Motor neuron (in vitro differentiated cells): ENCODE results near the gene DKK2. TPM values are rescaled to one million over a fixed set of nuclear protein-coding genes. Genes with fewer than 3 reads are reported as not detected.

ENCODE experiments used
- ATAC-seq, 8 experiments: fragments of 200-7000 bp; cut with Tn5 transposase; replicated peaks in 6 of 8; 2 replicates each; pipeline ENCODE4 v1.8.0; 2021; ENCODE audit warnings: mild to moderate bottlenecking in 8 of 8, moderate library complexity in 8 of 8
- H3K27ac ChIP-seq, 2 donors: fragments of 250-450 bp; sonication (Bioruptor Pico); 2 replicates each; pipeline ENCODE4 v1.9.0; 2021; ENCODE audit warnings: antibody characterized with exemption in 2 of 2, mild to moderate bottlenecking in 2 of 2, moderate library complexity in 1 of 2
- H3K4me1 ChIP-seq, 2 donors: fragments of 250-450 bp; sonication (Bioruptor Pico); replicated peaks in 1 of 2; 2 replicates each; pipeline ENCODE4 v1.6.1; 2021; ENCODE audit warnings: antibody characterized with exemption in 2 of 2, mild to moderate bottlenecking in 2 of 2, moderate library complexity in 1 of 2
- H3K4me3 ChIP-seq, 5 donors: fragments of 250-450 bp; sonication (Bioruptor Pico); 2 replicates each; pipeline ENCODE4 v1.9.0; 2021; ENCODE audit warnings: antibody characterized with exemption in 5 of 5, mild to moderate bottlenecking in 5 of 5, moderate library complexity in 4 of 5
- WGBS, 10 experiments: fragments of 450-650 bp; shearing (Covaris generic); methylation state at CpG; one replicate each; pipeline ENCODE4 v1.0.0; 2022; 5-methylcytosine and 5-hydroxymethylcytosine counted together
- in situ Hi-C, 9 experiments: fragments of 400-800 bp; cut with MboI; loops; one replicate each; pipeline ENCODE4 v1.15.0; 2021; ENCODE audit warnings: low sequenced_read_pairs in 9 of 9, low pct_unique_long_range_greater_than_20kb in 2 of 9; ENCODE audit not compliant: unreplicated experiment in 9 of 9
- total RNA-seq, 8 experiments: library from RNA; unstranded; fragments of 300-600 nt; gene quantifications; 2 replicates each; pipeline versions ENCODE4 v1.2.3 to v1.2.4, GENCODE V29; 2022

Gene DKK2
- total RNA-seq, 8 experiments from 2014 or later: 0.09 to 12.0 (median 0.54) TPM

DNA sequence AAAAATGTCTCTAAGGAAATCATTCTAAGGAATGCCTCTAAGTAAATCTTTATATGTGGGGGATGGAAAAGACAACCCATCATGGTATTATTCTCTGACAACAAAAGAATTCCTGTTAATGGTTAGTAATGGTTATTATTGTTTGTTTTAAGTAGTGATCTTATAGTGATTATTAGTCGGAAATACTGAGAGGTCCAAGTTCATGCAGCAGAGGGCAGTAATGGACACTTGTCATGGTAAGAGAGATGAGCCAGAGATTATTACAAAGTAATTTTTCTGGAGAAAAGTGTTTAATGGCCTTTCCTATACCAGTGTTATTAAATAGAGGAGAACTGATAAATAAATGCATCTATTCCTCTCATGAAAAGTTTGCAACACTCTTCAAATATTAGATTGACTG lies 8.1 kb upstream of the DKK2 start:
- no peak for ATAC-seq
- in situ Hi-C loops: no loop called here
- WGBS, 10 experiments: 50 to 86% (median 71%) methylated on average over 1 of the region's 1 CpG; no CpG with 5 or more reads in 3 of the 10 experiments
- Histone ChIP-seq H3K27ac (no peak overlapping the region), H3K4me3 (no peak overlapping the region), H3K4me1 (no peaks in the 10 kb centered on the region)

- Histone ChIP-seq H3K27ac (no peak overlapping the region), H3K4me1 (peaks cover 3 to 4% of the 10 kb centered on the region in 2 donors), H3K4me3 (peak overlapping the region; percentile 28 to 58 (median 41))
- WGBS, 10 experiments: 0 to 20% (median 3%) methylated on average over 1 to 14 of the region's 19 CpGs; no CpG with 5 or more reads in 2 of the 10 experiments
- peak; percentile 43 to 61 (median 54) for ATAC-seq
- in situ Hi-C loops: no loop called here
These were observed 1.1 kb upstream of the DKK2 start for GRCh38 chr4:107037199-107037584.

- Histone ChIP-seq H3K27ac (no peak overlapping the region), H3K4me1 (peaks cover 3 to 4% of the 10 kb centered on the region in 2 donors), H3K4me3 (peak overlapping the region; percentile 28 to 58 (median 41))
- peak in 7 of 8 experiments; percentile 2 to 19 (median 9) for ATAC-seq
- WGBS, 10 experiments: 0 to 20% (median 2%) methylated on average over 2 to 10 of the region's 19 CpGs; no CpG with 5 or more reads in 3 of the 10 experiments
- in situ Hi-C loops: no loop called here
These were observed 578 bp upstream of the DKK2 start for GRCh38 chr4:107036584-107037198.

DNA sequence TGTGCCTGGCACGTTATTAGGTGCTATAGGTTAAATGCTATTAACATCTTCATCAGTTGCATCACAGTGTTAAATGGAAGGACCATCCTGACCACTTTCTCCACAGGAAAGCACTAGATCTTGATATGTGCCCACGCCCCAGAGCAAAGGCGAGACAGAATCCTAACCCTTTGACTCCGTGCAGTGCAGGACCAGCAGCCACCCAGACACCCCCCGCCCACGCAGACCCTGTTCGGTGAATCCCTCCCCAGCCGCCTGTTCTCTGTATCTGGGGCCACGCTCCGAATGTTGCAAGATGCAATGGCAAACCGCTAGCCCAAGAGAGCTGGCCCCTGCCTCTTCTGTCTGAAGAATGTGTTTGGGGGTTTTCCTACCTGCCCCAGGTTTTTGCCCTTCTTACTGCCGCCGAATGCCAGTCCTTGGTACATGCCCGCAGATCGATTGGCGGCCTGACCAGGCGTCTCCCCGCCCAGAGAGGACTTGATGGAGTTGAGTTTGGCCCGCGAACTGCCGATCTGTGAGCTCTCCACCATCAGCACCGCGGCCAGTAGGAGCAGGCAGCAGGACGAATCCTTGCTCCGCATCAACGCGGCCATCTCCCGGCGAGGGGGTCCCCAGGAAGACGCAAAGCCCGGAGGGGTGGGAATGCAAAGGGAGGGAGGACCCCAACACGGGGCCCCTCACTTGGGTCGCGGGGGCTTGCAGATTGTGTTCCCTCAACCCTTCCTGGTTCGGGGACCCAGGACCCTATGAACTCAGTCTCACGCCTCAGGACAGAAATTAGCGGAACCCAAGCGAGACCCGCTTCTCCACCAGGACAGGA lies 906 bp downstream of the DKK2 start:
- H3K4me1 ChIP-seq: peaks cover 3 to 4% of the 10 kb centered on the region in 2 donors
- WGBS, 10 experiments: 0 to 10% (median 0%) methylated on average over 1 to 5 of the region's 39 CpGs; no CpG with 5 or more reads in 2 of the 10 experiments
- H3K4me3 ChIP-seq: peak overlapping the region; percentile 28 to 58 (median 41)
- no peak overlapping the region for H3K27ac ChIP-seq
- peak; percentile 17 to 33 (median 23) for ATAC-seq
- in situ Hi-C loops: no loop called here

DNA sequence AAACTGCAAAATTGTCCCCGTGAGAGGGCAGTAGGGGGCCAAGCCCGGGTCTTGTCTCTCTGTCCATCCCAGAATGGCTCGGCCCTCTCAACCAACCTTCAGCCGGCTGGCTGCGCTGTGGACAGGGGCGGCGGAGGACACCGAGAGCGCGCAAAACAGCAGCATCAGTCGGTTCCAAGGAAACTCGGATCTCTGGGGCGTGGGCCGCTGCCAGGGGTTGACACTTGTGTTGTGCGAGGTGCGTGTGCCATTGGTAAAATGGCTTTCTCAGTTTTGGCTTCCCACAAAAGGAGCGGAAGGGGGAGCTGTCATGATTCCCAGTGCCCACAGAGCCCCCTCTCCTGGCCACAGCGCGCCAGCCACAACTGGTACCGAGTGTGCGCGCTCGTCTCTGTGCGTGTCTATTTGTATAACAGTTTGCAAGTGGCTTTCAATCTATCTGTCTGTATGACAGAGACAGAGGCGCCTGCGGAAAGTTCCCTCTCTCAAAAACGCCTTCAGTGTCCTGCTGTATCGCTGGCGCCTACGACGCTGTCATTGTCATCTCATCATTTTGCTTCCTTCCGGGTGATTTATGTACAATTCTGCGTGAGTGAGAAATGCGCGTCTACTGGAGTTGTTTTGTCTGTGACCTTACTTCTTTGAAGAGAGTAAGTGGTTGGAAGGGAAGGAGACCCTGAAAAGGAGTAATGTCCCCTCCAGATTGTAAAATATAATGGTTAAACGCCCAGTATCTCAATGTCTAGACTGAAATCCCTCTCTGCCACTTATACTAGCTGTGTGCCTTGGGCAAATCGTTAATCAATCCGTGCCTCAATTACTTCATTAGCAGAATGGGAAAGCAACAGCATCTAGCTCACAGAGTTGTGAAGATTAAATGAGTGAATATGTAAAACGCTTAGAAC lies 1.8 kb downstream of the DKK2 start:
- in situ Hi-C loops: no loop called here
- H3K4me3 ChIP-seq: peak overlapping the region; percentile 33 to 58 (median 41)
- 0 to 5% (median 2%) methylated on average over 6 to 20 of the region's 39 CpGs for WGBS, 10 experiments
- ATAC-seq: peak; percentile 55 to 87 (median 85)
- no peak overlapping the region for H3K27ac ChIP-seq
- H3K4me1 ChIP-seq: peaks cover 3 to 4% of the 10 kb centered on the region in 2 donors

- WGBS, 10 experiments: 63 to 100% (median 92%) methylated on average over 1 of the region's 1 CpG
- no peak for ATAC-seq
- no peak overlapping the region for H3K27ac ChIP-seq
- in situ Hi-C loops: no loop called here
- no peaks in the 10 kb centered on the region for H3K4me1 ChIP-seq
- no peak overlapping the region for H3K4me3 ChIP-seq
These were observed 8.7 kb downstream of the DKK2 start for GRCh38 chr4:107027379-107027778.

GRCh38 chr4:107018344-107018735 lies 17.8 kb downstream of the DKK2 start:
- H3K27ac ChIP-seq: no peak overlapping the region
- no peaks in the 10 kb centered on the region for H3K4me1 ChIP-seq
- in situ Hi-C loops: no loop called here
- no peak overlapping the region for H3K4me3 ChIP-seq
- 44 to 100% (median 81%) methylated on average over 1 to 3 of the region's 3 CpGs; no CpG with 5 or more reads in 3 of the 10 experiments for WGBS, 10 experiments
- no peak for ATAC-seq

GRCh38 chr4:107017443-107018343 lies 18.4 kb downstream of the DKK2 start:
- Histone ChIP-seq H3K27ac (no peak overlapping the region), H3K4me1 (no peaks in the 10 kb centered on the region), H3K4me3 (no peak overlapping the region)
- ATAC-seq: peak in 1 of 8 experiments; percentile 45
- WGBS, 10 experiments: 21 to 100% (median 63%) methylated on average over 1 to 7 of the region's 7 CpGs
- in situ Hi-C loops: no loop called here

DNA sequence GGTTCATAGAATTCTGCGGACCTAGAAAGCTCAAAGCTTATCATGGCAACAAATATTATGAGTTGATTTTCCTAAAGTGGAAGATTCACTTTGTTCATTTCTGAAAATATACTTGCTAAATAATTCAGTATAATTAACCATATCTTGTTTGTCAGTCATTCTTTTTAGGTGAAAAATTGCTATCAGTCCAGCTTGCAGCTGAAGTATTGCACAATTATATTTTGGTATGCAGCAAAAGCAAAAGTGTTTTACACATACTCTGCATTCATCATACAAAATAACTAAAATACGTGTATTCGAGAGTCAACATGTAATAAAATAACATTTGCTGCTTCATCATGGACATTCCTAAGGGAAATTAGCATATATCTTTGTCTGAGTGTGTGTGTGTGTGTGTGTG lies 24.8 kb downstream of the DKK2 start:
- 0 to 100% (median 82%) methylated on average over 1 to 3 of the region's 3 CpGs for WGBS, 10 experiments
- ATAC-seq: peak in 1 of 8 experiments; percentile 49
- Histone ChIP-seq H3K4me1 (no peaks in the 10 kb centered on the region), H3K4me3 (no peak overlapping the region), H3K27ac (no peak overlapping the region)
- in situ Hi-C loops: no loop called here

DNA sequence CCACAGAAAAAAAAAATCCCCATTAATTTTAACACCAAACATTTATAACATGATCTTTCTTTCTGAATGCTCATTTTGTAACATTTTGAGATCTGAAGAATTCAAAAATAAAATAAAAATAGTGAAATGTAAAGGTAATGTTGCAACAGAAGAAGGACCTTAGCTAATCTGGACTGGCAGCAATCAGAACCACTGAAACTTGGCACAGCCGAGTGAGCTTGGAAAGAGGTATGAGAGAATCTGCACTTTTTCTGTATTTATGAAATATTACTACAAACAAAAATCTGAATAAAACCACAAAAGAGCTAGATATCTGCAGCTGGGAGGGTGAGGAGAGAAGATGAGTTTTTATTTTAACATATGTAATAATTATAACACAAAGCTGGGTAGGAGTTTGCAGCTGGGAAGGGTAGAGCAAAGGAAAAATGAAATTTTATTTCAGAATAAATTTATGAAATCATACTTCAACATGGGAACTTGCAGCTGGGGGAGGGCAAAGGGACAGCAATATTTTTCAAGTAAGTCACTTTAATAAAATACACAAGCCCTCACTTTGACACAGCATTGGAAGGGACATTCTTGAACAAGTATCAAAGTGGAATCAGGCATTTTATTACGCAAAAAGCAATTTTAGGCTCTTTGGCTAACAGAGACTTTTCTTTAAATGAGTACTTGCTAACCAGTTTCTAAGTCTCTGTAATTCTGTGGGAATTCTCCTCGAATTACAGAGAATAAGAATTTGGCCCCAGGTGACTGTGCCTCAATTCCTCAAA lies 26.7 kb downstream of the DKK2 start:
- Histone ChIP-seq H3K27ac (no peak overlapping the region), H3K4me1 (no peaks in the 10 kb centered on the region), H3K4me3 (no peak overlapping the region)
- in situ Hi-C loops: no loop called here
- no peak for ATAC-seq
- WGBS, 10 experiments: 35 to 100% (median 69%) methylated on average over 1 to 3 of the region's 3 CpGs; no CpG with 5 or more reads in 1 of the 10 experiments

DNA sequence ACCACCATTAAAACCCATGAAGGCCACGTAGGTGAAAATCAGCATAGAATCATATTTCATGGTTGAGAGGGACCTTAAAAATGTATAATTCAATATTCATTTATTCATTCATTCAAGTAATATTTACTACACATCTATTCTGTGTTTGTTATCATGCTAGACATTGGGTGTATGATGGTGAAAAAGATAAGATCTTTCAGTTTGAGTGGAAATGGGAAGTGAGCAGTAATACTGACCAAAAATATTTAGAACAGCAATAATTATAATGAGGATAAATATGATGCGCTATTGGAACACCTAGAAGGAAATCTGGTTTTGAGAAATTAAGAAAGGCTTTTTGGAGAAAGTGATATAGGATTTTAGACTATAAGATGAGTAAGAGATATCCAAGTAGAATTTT lies 28.0 kb downstream of the DKK2 start:
- ATAC-seq: no peak
- no peak overlapping the region for H3K4me3 ChIP-seq
- in situ Hi-C loops: no loop called here
- 50 to 100% (median 77%) methylated on average over 1 to 2 of the region's 2 CpGs for WGBS, 10 experiments
- no peak overlapping the region for H3K27ac ChIP-seq
- no peaks in the 10 kb centered on the region for H3K4me1 ChIP-seq

GRCh38 chr4:107006218-107006617 lies 29.9 kb downstream of the DKK2 start:
- Histone ChIP-seq H3K27ac (no peak overlapping the region), H3K4me3 (no peak overlapping the region), H3K4me1 (no peaks in the 10 kb centered on the region)
- ATAC-seq: no peak
- in situ Hi-C loops: no loop called here
